Heart left ventricle (tissue), 16 donors: ENCODE measurements around the gene PACS2. TPM values are rescaled to one million over a fixed set of nuclear protein-coding genes. Genes with fewer than 3 reads are reported as not detected.
"Not testable (repeated sequence)": the region's sequence is repeated elsewhere in the genome, so short reads cannot be mapped to it uniquely, and the experiment has no call there.

Experiments used
- ATAC-seq, 4 donors: fragments of 200-7000 bp; cut with Tn5 transposase; one replicate each; pipeline ENCODE4 v1.9.1; 2020 to 2022; ENCODE audit warnings: moderate library complexity in 4 of 4, mild to moderate bottlenecking in 3 of 4, moderate number of reproducible peaks in 1 of 4
- DNase-seq, 5 donors: peaks; one replicate each; pipeline ENCODE4 v3.0.0-alpha.2; 2020
- H3K27ac ChIP-seq, 12 donors: fragments of 200-600 bp; sonication (generic) in 4 of 12; one replicate each; pipeline versions ENCODE4 v1.5.0 to v1.8.0; 2016 to 2022; ENCODE audit warnings: mild to moderate bottlenecking in 2 of 12
- H3K27me3 ChIP-seq, 9 donors: fragments of 200-600 bp; sonication (generic) in 2 of 9; one replicate each; pipeline versions ENCODE4 v1.5.1 to v1.8.0; 2016 to 2022; ENCODE audit warnings: mild to moderate bottlenecking in 3 of 9
- H3K36me3 ChIP-seq, 9 donors: fragments of 200-600 bp; sonication (generic) in 2 of 9; one replicate each; pipeline versions ENCODE4 v1.5.0 to v1.8.0; 2018 to 2022; ENCODE audit warnings: mild to moderate bottlenecking in 2 of 9
- H3K4me1 ChIP-seq, 12 donors: fragments of 200-600 bp; sonication (generic) in 4 of 12; one replicate each; pipeline versions ENCODE4 v1.5.0 to v1.8.0; 2016 to 2022; ENCODE audit warnings: mild to moderate bottlenecking in 3 of 12
- H3K4me3 ChIP-seq, 12 donors: fragments of 200-600 bp; sonication (generic) in 4 of 12; one replicate each; pipeline versions ENCODE4 v1.5.0 to v1.8.0; 2017 to 2022; ENCODE audit warnings: mild to moderate bottlenecking in 9 of 12, moderate library complexity in 4 of 12
- H3K9me3 ChIP-seq, 12 donors: fragments of 200-600 bp; sonication (generic) in 4 of 12; one replicate each; pipeline versions ENCODE4 v1.5.0 to v1.8.0; 2016 to 2022; ENCODE audit warnings: mild to moderate bottlenecking in 1 of 12
- CTCF ChIP-seq, 12 donors: fragments of 200-600 bp; sonication (generic) in 4 of 12; IDR thresholded peaks; one replicate each; pipeline versions ENCODE4 v1.5.0 to v1.8.0; 2018 to 2022; ENCODE audit warnings: antibody characterized with exemption in 12 of 12, mild to moderate bottlenecking in 5 of 12
- POLR2A ChIP-seq, 2 donors: fragments of 450-650 bp; IDR thresholded peaks; one replicate each; pipeline ENCODE4 v1.6.1; 2017; ENCODE audit warnings: antibody characterized with exemption in 2 of 2, mild to moderate bottlenecking in 2 of 2, moderate library complexity in 2 of 2
- WGBS, 4 donors: extraction: QIAGEN DNeasy Blood & Tissue Kit in 2 of 4; methylation state at CpG; one replicate each; pipeline versions ENCODE4 v1.1.5 to v1.1.7; 2013 to 2018; 5-methylcytosine and 5-hydroxymethylcytosine counted together
- intact Hi-C, 10 donors: fragments of 100-400 bp; cut with DNase I; formaldehyde crosslinking; loops; one replicate each; pipeline versions ENCODE4 v1.11.1 to v1.14.2; 2022
- polyA plus RNA-seq, 2 donors: library from polyadenylated mRNA; stranded (reverse); fragments of 200-250 nt; gene quantifications; one replicate each; pipeline ENCODE4 v1.2.3, GENCODE V29; 2013
- total RNA-seq, 9 donors: library from RNA; depleted of rRNA in 2 of 9; stranded (reverse); fragments of >200 nt in 2 of 9; fragmentation: NEBNext Ultra II Directional in 3 of 9; extraction: Animal tissue kit (Norgen Biotek cat#: 25700) in 3 of 9; gene quantifications; one replicate each; pipeline versions ENCODE4 v1.1.0 to v1.2.4, GENCODE V29; 2016 to 2023
- donor health status: ischemic (EF 13 %, LVEDD 7.1; RV severe dilation, severe dysfunction).
- donor health status: healthy with polysubstance abuse.
- donor health status: DM: no; HTN: yes; CAD: no.
- donor health status: DM: no; HTN: no; CAD: no.
- donor health status: ischemic (EF 25% LVEDD 6.9; RV normal size, moderate dysfunction).
- donor health status: ischemic (EF 25% LVEDD 5.7; RV mildly dilated, moderate dysfunction).
- donor health status: healthy.
- donor health status: DM: yes; HTN: yes; CAD: no.
- donor health status: ischemic (EF 35%, LVEDD 5.7; RV mildly dilated, moderate dysfunction).
- donor health status: nonischemic (EF 11% LVEDD 7.7; RV severe dilation, severe dysfunction).
- donor health status: DM: yes; HTN: yes; CAD: no.
- donor health status: PGD.
- donor health status: ischemic (EF 29% LVEDD 5.4; RV normal size, mild dysfunction).
- donor health status: nonischemic (EF 23%, LVEDD 6.1; RV moderate dilation, normal function).

Gene PACS2
- total and polyA plus RNA-seq, 11 donors: 47.3 to 90.3 (median 60.8) TPM

DNA sequence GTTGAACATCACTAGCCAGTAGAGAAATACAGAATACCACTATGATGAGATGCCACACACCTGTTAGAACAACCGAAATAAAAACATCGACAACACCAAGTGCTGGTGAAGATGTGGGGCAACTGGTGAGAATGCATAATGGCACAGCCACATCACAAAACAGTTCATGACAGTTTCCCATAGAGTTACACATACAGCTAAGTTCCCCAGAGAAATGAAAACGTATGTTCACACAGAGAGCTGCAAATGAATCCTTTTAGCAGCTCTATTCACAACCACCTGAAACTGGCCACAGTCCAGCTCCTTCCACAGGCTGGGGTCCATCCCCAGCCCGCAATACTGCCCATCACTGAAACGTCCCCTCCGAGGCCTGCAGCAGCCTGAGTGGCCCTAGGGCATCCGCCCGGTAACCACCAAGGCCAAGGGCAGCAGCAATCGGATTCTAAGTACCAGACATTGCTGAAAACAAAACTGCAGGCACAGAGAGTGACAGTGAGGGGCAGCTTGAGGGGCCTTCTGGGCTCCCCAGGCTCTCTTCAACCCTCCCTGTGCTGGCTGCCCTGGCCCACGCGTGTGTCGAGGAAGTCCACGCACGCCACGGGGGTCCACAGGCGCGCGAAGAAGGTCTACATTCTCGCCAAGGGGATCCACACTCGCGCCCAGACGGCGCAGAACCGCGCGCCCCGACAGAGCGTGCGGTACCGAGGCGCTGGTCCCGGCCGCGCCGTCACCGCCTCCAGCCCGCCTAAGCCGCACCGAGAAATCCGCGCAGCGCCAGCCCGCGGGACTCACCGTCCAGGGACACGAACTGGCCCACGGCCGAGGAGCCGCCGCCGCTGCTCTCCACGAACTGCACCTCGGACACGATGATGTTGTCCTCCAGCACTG is 14.7 kb upstream of the PACS2 start:
- Histone ChIP-seq H3K4me1 (peaks cover 0 to 36% (median 18%) of the 10 kb centered on the region in 12 donors), H3K27me3 (no peaks in the 10 kb centered on the region), H3K36me3 (no peaks in the 10 kb centered on the region), H3K9me3 (no peaks in the 10 kb centered on the region), H3K27ac (peak overlapping the region; percentile 85 to 99 (median 94)), H3K4me3 (peak overlapping the region; percentile 61 to 98 (median 88))
- WGBS, 4 donors: 6 to 40% (median 8%) methylated on average over 9 to 54 of the region's 54 CpGs
- intact Hi-C loops: loop anchor here in 3 of 10 donors (2.0 to 5.0 kb wide), 3 partner anchors 15 to 192 kb away; partner anchors contain the start of genes PACS2 (in 1 of the 3) and TEDC1 (in 1 of the 3)
- DNase-seq: peak in 4 of 5 donors; percentile 44 to 77 (median 56)
- ATAC-seq: peak in 2 of 4 donors; percentile 0 to 1
- TF ChIP-seq CTCF (IDR thresholded peaks at IDR 0.05): no peak
- no peak for TF ChIP-seq POLR2A (IDR thresholded peaks at IDR 0.05)

DNA sequence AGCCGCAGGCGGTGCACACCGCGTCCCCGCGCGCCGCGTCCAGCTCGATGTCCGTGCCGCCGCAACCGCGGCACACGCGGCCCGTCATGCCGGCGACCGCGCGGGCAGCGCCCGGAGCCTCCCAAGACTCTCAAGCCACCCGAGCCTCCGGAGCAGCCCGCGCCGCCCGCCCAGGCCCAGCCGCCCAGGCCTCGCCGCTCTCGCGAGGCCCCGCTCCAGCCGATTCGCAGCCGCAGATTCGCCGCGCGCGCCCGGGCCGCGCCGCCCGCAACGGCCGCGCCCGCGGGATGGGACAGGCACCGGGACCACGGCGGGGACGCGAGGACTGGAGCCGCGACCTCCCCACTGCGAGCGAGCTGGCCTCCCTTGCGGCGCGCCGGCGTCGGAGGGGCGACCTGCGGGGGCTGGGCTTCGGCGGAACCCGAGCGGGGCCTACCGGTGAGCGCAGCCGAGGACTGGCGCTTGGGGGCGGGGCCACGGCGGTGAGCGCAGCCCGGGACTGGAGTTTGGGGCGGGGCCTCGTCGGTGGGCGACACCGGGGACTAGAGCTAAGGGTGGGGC is 13.9 kb upstream of the PACS2 start, which contains the start of gene BRF1:
BRF1 (minus strand) TSS at position 460 of the 561 bp plus-strand sequence; CDS start at position 88, 372 bp downstream.
- Histone ChIP-seq H3K9me3 (no peaks in the 10 kb centered on the region), H3K4me1 (peaks cover 0 to 41% (median 16%) of the 10 kb centered on the region in 12 donors), H3K36me3 (no peaks in the 10 kb centered on the region), H3K4me3 (peak within 1 kb of the TSS; percentile 61 to 98 (median 88)), H3K27me3 (no peaks in the 10 kb centered on the region), H3K27ac (peak within 1 kb of the TSS; percentile 85 to 99 (median 94))
- 0 to 1% (median 0%) methylated on average over 20 to 90 of the region's 90 CpGs; no CpG with 5 or more reads in 1 of the 4 donors for WGBS, 4 donors
- DNase-seq (peak; percentile 96 to 97 (median 96)), ATAC-seq (peak; percentile 91 to 96 (median 96))
- TF ChIP-seq CTCF (IDR thresholded peaks at IDR 0.05) (no peak), POLR2A (IDR thresholded peaks at IDR 0.05) (peak in 1 of 2 donors; percentile 72)
- intact Hi-C loops: loop anchor here in 3 of 10 donors (2.0 to 5.0 kb wide), 3 partner anchors 14 to 192 kb away; partner anchors contain the start of genes PACS2 (in 1 of the 3) and TEDC1 (in 1 of the 3)

DNA sequence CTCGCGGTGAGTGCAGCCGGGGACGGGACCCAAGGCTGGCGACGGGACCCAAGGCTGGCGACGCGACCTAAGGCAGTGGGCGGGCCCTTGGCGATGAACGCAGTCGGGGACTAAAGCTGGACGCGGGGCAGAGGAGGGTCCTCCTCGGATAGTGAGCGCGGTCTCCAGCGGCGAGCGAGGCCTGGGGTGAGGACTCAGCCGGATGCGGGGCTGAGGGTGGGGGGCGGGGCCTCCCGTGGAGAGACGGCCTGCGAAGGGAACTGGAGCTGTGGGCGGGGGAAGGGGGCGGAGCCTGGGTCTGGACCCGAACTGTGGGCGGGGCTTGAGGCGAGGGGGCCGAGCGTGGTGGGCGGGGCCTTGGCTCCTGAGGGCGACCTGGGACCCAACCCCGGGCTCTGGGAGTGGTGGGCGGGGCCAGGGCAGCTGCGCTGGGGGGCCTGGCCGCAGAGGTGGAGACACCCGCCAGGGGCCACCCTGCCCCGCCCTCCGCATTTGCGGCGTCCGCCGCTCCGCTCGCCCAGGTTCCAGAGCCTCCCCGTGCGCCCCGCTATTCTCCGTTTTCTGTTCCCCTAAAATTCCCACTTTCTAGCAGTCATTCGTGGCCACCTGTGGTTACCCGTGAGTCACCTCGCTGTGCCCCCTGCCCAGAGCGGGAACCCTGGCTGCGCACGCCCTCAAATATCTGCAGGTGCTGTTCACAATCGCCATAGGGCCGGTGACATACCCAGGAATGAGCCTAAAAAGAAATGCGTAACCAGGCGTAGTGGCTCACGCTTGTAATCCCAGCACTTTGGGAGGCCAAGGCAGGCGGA is 13.2 kb upstream of the PACS2 start:
- Histone ChIP-seq H3K36me3 (no peaks in the 10 kb centered on the region), H3K4me3 (peak overlapping the region; percentile 61 to 98 (median 88)), H3K4me1 (peaks cover 0 to 42% (median 16%) of the 10 kb centered on the region in 12 donors), H3K27ac (peak overlapping the region; percentile 85 to 99 (median 94)), H3K27me3 (no peaks in the 10 kb centered on the region), H3K9me3 (no peaks in the 10 kb centered on the region)
- ATAC-seq (peak; percentile 94 to 98 (median 95)), DNase-seq (peak; percentile 98 to 100 (median 98))
- no peak for TF ChIP-seq CTCF (IDR thresholded peaks at IDR 0.05)
- peak in 1 of 2 donors; percentile 56 for TF ChIP-seq POLR2A (IDR thresholded peaks at IDR 0.05)
- intact Hi-C loops: loop anchor here in 3 of 10 donors (2.0 to 5.0 kb wide), 3 partner anchors 13 to 191 kb away; partner anchors contain the start of genes PACS2 (in 1 of the 3) and TEDC1 (in 1 of the 3)
- 6 to 15% (median 8%) methylated on average over 35 to 65 of the region's 65 CpGs for WGBS, 4 donors

GRCh38 chr14:105301915-105302249 is 12.7 kb upstream of the PACS2 start:
- H3K36me3 ChIP-seq, H3K27me3 ChIP-seq, H3K9me3 ChIP-seq, DNase-seq, ATAC-seq: not testable (repeated sequence)
- Histone ChIP-seq H3K27ac (peak overlapping the region in 9 of 12 donors; percentile 85 to 97 (median 94)), H3K4me3 (peak overlapping the region in 10 of 12 donors; percentile 75 to 98 (median 88)), H3K4me1 (peaks cover 0 to 42% (median 16%) of the 10 kb centered on the region in 12 donors)
- intact Hi-C loops: loop anchor here in 3 of 10 donors (2.0 to 5.0 kb wide), 3 partner anchors 13 to 190 kb away; partner anchors contain the start of genes PACS2 (in 1 of the 3) and TEDC1 (in 1 of the 3)
- 74 to 83% (median 78%) methylated on average over 11 of the region's 11 CpGs for WGBS, 4 donors
